Heart left ventricle (tissue), 16 donors: ENCODE results near the gene SYTL2. TPM values are rescaled to one million over a fixed set of nuclear protein-coding genes. Genes with fewer than 3 reads are reported as not detected.

Experiments
- ATAC-seq, 4 donors: fragments of 200-7000 bp; cut with Tn5 transposase; one replicate each; pipeline ENCODE4 v1.9.1; 2020 to 2022; ENCODE audit warnings: moderate library complexity in 4 of 4, mild to moderate bottlenecking in 3 of 4, moderate number of reproducible peaks in 1 of 4
- DNase-seq, 5 donors: peaks; one replicate each; pipeline ENCODE4 v3.0.0-alpha.2; 2020
- H3K27ac ChIP-seq, 12 donors: fragments of 200-600 bp; sonication (generic) in 4 of 12; one replicate each; pipeline versions ENCODE4 v1.5.0 to v1.8.0; 2016 to 2022; ENCODE audit warnings: mild to moderate bottlenecking in 2 of 12
- H3K27me3 ChIP-seq, 9 donors: fragments of 200-600 bp; sonication (generic) in 2 of 9; one replicate each; pipeline versions ENCODE4 v1.5.1 to v1.8.0; 2016 to 2022; ENCODE audit warnings: mild to moderate bottlenecking in 3 of 9
- H3K36me3 ChIP-seq, 9 donors: fragments of 200-600 bp; sonication (generic) in 2 of 9; one replicate each; pipeline versions ENCODE4 v1.5.0 to v1.8.0; 2018 to 2022; ENCODE audit warnings: mild to moderate bottlenecking in 2 of 9
- H3K4me1 ChIP-seq, 12 donors: fragments of 200-600 bp; sonication (generic) in 4 of 12; one replicate each; pipeline versions ENCODE4 v1.5.0 to v1.8.0; 2016 to 2022; ENCODE audit warnings: mild to moderate bottlenecking in 3 of 12
- H3K4me3 ChIP-seq, 12 donors: fragments of 200-600 bp; sonication (generic) in 4 of 12; one replicate each; pipeline versions ENCODE4 v1.5.0 to v1.8.0; 2017 to 2022; ENCODE audit warnings: mild to moderate bottlenecking in 9 of 12, moderate library complexity in 4 of 12
- H3K9me3 ChIP-seq, 12 donors: fragments of 200-600 bp; sonication (generic) in 4 of 12; one replicate each; pipeline versions ENCODE4 v1.5.0 to v1.8.0; 2016 to 2022; ENCODE audit warnings: mild to moderate bottlenecking in 1 of 12
- POLR2A ChIP-seq, 2 donors: fragments of 450-650 bp; IDR thresholded peaks; one replicate each; pipeline ENCODE4 v1.6.1; 2017; ENCODE audit warnings: antibody characterized with exemption in 2 of 2, mild to moderate bottlenecking in 2 of 2, moderate library complexity in 2 of 2
- WGBS, 4 donors: extraction: QIAGEN DNeasy Blood & Tissue Kit in 2 of 4; methylation state at CpG; one replicate each; pipeline versions ENCODE4 v1.1.5 to v1.1.7; 2013 to 2018; 5-methylcytosine and 5-hydroxymethylcytosine counted together
- intact Hi-C, 10 donors: fragments of 100-400 bp; cut with DNase I; formaldehyde crosslinking; loops; one replicate each; pipeline versions ENCODE4 v1.11.1 to v1.14.2; 2022
- polyA plus RNA-seq, 2 donors: library from polyadenylated mRNA; stranded (reverse); fragments of 200-250 nt; gene quantifications; one replicate each; pipeline ENCODE4 v1.2.3, GENCODE V29; 2013
- total RNA-seq, 9 donors: library from RNA; depleted of rRNA in 2 of 9; stranded (reverse); fragments of >200 nt in 2 of 9; fragmentation: NEBNext Ultra II Directional in 3 of 9; extraction: Animal tissue kit (Norgen Biotek cat#: 25700) in 3 of 9; gene quantifications; one replicate each; pipeline versions ENCODE4 v1.1.0 to v1.2.4, GENCODE V29; 2016 to 2023
- TF ChIP-seq, protein P1 (sequence below), 12 donors: fragments of 200-600 bp; sonication (generic) in 4 of 12; IDR thresholded peaks; one replicate each; pipeline versions ENCODE4 v1.5.0 to v1.8.0; 2018 to 2022; ENCODE audit warnings: antibody characterized with exemption in 12 of 12, mild to moderate bottlenecking in 5 of 12
- donor health status: ischemic (EF 13 %, LVEDD 7.1; RV severe dilation, severe dysfunction).
- donor health status: healthy with polysubstance abuse.
- donor health status: DM: no; HTN: yes; CAD: no.
- donor health status: DM: no; HTN: no; CAD: no.
- donor health status: ischemic (EF 25% LVEDD 6.9; RV normal size, moderate dysfunction).
- donor health status: ischemic (EF 25% LVEDD 5.7; RV mildly dilated, moderate dysfunction).
- donor health status: healthy.
- donor health status: DM: yes; HTN: yes; CAD: no.
- donor health status: ischemic (EF 35%, LVEDD 5.7; RV mildly dilated, moderate dysfunction).
- donor health status: nonischemic (EF 11% LVEDD 7.7; RV severe dilation, severe dysfunction).
- donor health status: DM: yes; HTN: yes; CAD: no.
- donor health status: PGD.
- donor health status: ischemic (EF 29% LVEDD 5.4; RV normal size, mild dysfunction).
- donor health status: nonischemic (EF 23%, LVEDD 6.1; RV moderate dilation, normal function).

The SYTL2 gene
- total and polyA plus RNA-seq, 11 donors = 2.2 to 9.5 (median 4.9) TPM

DNA sequence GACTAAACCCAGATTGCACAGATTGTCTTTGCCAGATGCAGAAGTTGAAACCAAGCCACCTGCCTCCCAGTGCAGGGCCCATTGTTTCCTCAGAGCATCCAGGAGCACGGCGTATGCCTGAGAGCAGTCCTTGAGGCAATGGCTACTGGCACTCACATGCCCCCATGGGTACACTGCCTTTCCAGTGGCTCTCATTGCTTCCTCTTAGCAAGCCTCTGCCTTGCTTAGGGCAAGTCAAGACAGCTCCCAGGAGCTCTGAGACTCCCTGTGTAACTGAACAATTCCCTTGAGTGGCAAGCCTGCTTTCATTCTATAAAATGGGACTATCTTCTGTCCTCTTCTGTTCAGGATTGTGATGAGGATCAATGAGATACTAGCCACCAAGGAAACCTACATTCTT, 4.1 kb downstream of the SYTL2 start:
- H3K27ac ChIP-seq = no peak overlapping the region
- H3K4me1 ChIP-seq = peaks cover 0 to 20% (median 8%) of the 10 kb centered on the region in 12 donors
- ATAC-seq = no peak
- DNase-seq = no peak
- no peaks in the 10 kb centered on the region for H3K9me3 ChIP-seq
- no peaks in the 10 kb centered on the region for H3K36me3 ChIP-seq
- TF ChIP-seq, protein P1, sequence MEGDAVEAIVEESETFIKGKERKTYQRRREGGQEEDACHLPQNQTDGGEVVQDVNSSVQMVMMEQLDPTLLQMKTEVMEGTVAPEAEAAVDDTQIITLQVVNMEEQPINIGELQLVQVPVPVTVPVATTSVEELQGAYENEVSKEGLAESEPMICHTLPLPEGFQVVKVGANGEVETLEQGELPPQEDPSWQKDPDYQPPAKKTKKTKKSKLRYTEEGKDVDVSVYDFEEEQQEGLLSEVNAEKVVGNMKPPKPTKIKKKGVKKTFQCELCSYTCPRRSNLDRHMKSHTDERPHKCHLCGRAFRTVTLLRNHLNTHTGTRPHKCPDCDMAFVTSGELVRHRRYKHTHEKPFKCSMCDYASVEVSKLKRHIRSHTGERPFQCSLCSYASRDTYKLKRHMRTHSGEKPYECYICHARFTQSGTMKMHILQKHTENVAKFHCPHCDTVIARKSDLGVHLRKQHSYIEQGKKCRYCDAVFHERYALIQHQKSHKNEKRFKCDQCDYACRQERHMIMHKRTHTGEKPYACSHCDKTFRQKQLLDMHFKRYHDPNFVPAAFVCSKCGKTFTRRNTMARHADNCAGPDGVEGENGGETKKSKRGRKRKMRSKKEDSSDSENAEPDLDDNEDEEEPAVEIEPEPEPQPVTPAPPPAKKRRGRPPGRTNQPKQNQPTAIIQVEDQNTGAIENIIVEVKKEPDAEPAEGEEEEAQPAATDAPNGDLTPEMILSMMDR (IDR thresholded peaks at IDR 0.05) = no peak
- TF ChIP-seq POLR2A (IDR thresholded peaks at IDR 0.05) = no peak
- intact Hi-C loops = no loop called here
- WGBS, 4 donors = 71 to 87% (median 75%) methylated on average over 2 of the region's 2 CpGs
- no peak overlapping the region for H3K4me3 ChIP-seq
- H3K27me3 ChIP-seq = peaks cover 0 to 4% (median 0%) of the 10 kb centered on the region in 9 donors

- H3K4me3 ChIP-seq = no peak overlapping the region
- intact Hi-C loops = no loop called here
- ATAC-seq (no peak), DNase-seq (no peak)
- H3K27me3 ChIP-seq = no peaks in the 10 kb centered on the region
- peaks cover 0 to 15% (median 7%) of the 10 kb centered on the region in 12 donors for H3K4me1 ChIP-seq
- no peaks in the 10 kb centered on the region for H3K9me3 ChIP-seq
- TF ChIP-seq, protein P1 (IDR thresholded peaks at IDR 0.05) = no peak
- TF ChIP-seq POLR2A (IDR thresholded peaks at IDR 0.05) = no peak
- H3K27ac ChIP-seq = no peak overlapping the region
- no peaks in the 10 kb centered on the region for H3K36me3 ChIP-seq
Measured at GRCh38 chr11:85806016-85806415, 4.9 kb downstream of the SYTL2 start.

- DNase-seq (no peak), ATAC-seq (no peak)
- 69 to 89% (median 77%) methylated on average over 1 of the region's 1 CpG for WGBS, 4 donors
- Histone ChIP-seq H3K9me3 (no peaks in the 10 kb centered on the region), H3K4me3 (no peak overlapping the region), H3K36me3 (no peaks in the 10 kb centered on the region), H3K4me1 (peaks cover 0 to 10% (median 4%) of the 10 kb centered on the region in 12 donors), H3K27ac (no peak overlapping the region), H3K27me3 (no peaks in the 10 kb centered on the region)
- intact Hi-C loops = no loop called here
- TF ChIP-seq POLR2A (IDR thresholded peaks at IDR 0.05) = no peak
- TF ChIP-seq, protein P1 (IDR thresholded peaks at IDR 0.05) = no peak
Measured at GRCh38 chr11:85805387-85805786, 5.6 kb downstream of the SYTL2 start.

DNA sequence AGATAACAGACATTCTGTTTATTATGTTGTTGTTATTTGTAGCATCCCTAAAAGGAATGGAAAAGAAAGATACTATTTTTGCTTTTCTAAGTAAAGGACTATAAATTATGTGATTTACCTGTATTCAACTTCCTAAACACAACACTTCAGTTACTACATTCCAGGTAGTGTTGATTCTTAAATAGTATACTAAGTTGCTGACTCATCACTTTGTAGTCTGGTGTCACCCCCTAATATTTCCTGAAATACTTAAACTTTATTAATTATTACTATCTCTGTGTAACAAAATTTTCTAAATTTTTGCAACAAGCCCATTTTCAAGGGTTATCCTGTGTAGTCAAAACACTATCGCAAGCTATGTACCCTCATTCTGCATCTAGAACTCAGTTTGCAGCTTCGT, 7.0 kb downstream of the SYTL2 start:
- Histone ChIP-seq H3K9me3 (no peaks in the 10 kb centered on the region), H3K4me3 (no peak overlapping the region), H3K27me3 (no peaks in the 10 kb centered on the region), H3K4me1 (no peaks in the 10 kb centered on the region), H3K27ac (no peak overlapping the region), H3K36me3 (no peaks in the 10 kb centered on the region)
- DNase-seq = no peak
- 96 to 99% (median 97%) methylated on average over 2 of the region's 2 CpGs for WGBS, 4 donors
- ATAC-seq = no peak
- intact Hi-C loops = no loop called here
- TF ChIP-seq, protein P1 (IDR thresholded peaks at IDR 0.05) = no peak
- TF ChIP-seq POLR2A (IDR thresholded peaks at IDR 0.05) = no peak
